Liver (tissue), 9 donors: ENCODE data around the gene BUB1. TPM values are rescaled to one million over a fixed set of nuclear protein-coding genes. Genes with fewer than 3 reads are reported as not detected.
"Not testable (repeated sequence)": the region's sequence is repeated elsewhere in the genome, so short reads cannot be mapped to it uniquely, and the experiment has no call there.

Source experiments
- DNase-seq: peaks from one replicate; pipeline ENCODE4 v3.0.0-alpha.2; 2017; ENCODE audit warnings: low spot score
- H3K27ac ChIP-seq, 2 donors: one replicate each; pipeline ENCODE4 v1.7.0; 2013; ENCODE audit warnings: inconsistent platforms in 2 of 2, low read length in 2 of 2, control low read depth in 1 of 2, low read depth in 1 of 2, mild to moderate bottlenecking in 1 of 2
- H3K27me3 ChIP-seq, 4 donors: one replicate each; pipeline versions ENCODE4 v1.6.1 to v1.7.0; 2013; ENCODE audit warnings: low read length in 3 of 4, inconsistent platforms in 1 of 4, mild to moderate bottlenecking in 1 of 4, moderate library complexity in 1 of 4; ENCODE audit not compliant: control insufficient read depth in 4 of 4, insufficient read depth in 4 of 4
- H3K36me3 ChIP-seq, 4 donors: one replicate each; pipeline versions ENCODE4 v1.6.1 to v1.7.0; 2013; ENCODE audit warnings: low read length in 3 of 4, mild to moderate bottlenecking in 3 of 4, low read depth in 1 of 4, moderate library complexity in 1 of 4; ENCODE audit not compliant: control insufficient read depth in 4 of 4, insufficient read depth in 3 of 4
- H3K4me1 ChIP-seq, 4 donors: one replicate each; pipeline versions ENCODE4 v1.6.1 to v1.7.0; 2013; ENCODE audit warnings: low read length in 3 of 4, mild to moderate bottlenecking in 3 of 4, moderate library complexity in 1 of 4; ENCODE audit not compliant: control insufficient read depth in 4 of 4, insufficient read depth in 4 of 4
- H3K4me3 ChIP-seq, 3 donors: one replicate each; pipeline versions ENCODE4 v1.6.1 to v1.7.0; 2013; ENCODE audit warnings: low read length in 3 of 3, control low read depth in 1 of 3, low read depth in 1 of 3, mild to moderate bottlenecking in 1 of 3
- H3K9ac ChIP-seq, 2 donors: one replicate each; pipeline ENCODE4 v1.7.0; 2013; ENCODE audit warnings: low read length in 2 of 2, mild to moderate bottlenecking in 2 of 2, moderate library complexity in 2 of 2, control low read depth in 1 of 2, low read depth in 1 of 2
- H3K9me3 ChIP-seq, 4 donors: one replicate each; pipeline versions ENCODE4 v1.6.1 to v1.7.0; 2013; ENCODE audit warnings: low read length in 3 of 4; ENCODE audit not compliant: control insufficient read depth in 4 of 4
- FOXA1 ChIP-seq: IDR thresholded peaks from 2 replicates; pipeline ENCODE4 v1.6.1; 2016; ENCODE audit warnings: antibody characterized with exemption
- FOXA2 ChIP-seq: IDR thresholded peaks from 2 replicates; pipeline ENCODE4 v1.6.1; 2016; ENCODE audit warnings: antibody characterized with exemption
- GABPA ChIP-seq, 2 donors: IDR thresholded peaks in 1 of 2; conservative IDR thresholded peaks in 1 of 2; 2 replicates each; pipeline ENCODE4 v1.6.1; 2016; ENCODE audit warnings: antibody characterized with exemption in 2 of 2, mild to moderate bottlenecking in 1 of 2, moderate library complexity in 1 of 2
- HNF4A ChIP-seq, 2 donors: conservative IDR thresholded peaks; 2 replicates each; pipeline ENCODE4 v1.6.1; 2016; ENCODE audit warnings: antibody characterized with exemption in 2 of 2, mild to moderate bottlenecking in 2 of 2
- HNF4G ChIP-seq: IDR thresholded peaks from 2 replicates; pipeline ENCODE4 v1.6.1; 2016; ENCODE audit warnings: antibody characterized with exemption
- NR2F2 ChIP-seq: IDR thresholded peaks from 2 replicates; pipeline ENCODE4 v1.6.1; 2016; ENCODE audit warnings: antibody characterized with exemption
- SP1 ChIP-seq: IDR thresholded peaks from 2 replicates; pipeline ENCODE4 v1.6.1; 2018; ENCODE audit warnings: antibody characterized with exemption, mild to moderate bottlenecking
- WGBS: extraction: QIAGEN DNeasy Blood & Tissue Kit; methylation state at CpG from one replicate; pipeline ENCODE4 v1.1.7; 2013; 5-methylcytosine and 5-hydroxymethylcytosine counted together
- polyA plus RNA-seq, 2 donors: library from polyadenylated mRNA; stranded (reverse) in 1 of 2; unstranded in 1 of 2; fragments of 200-250 nt in 1 of 2; fragments of >200 nt in 1 of 2; fragmentation: Nextera tagmentation in 1 of 2; extraction: Ambion mirVana in 1 of 2; gene quantifications; one replicate each; pipeline versions ENCODE4 v1.2.1 to v1.2.3, GENCODE V29; 2013 to 2015
- total RNA-seq, 2 donors: library from RNA; depleted of rRNA; stranded (reverse); fragments of >200 nt; gene quantifications; one replicate each; pipeline ENCODE4 v1.2.3, GENCODE V29; 2014
- TF ChIP-seq, protein P1 (sequence below): IDR thresholded peaks from 2 replicates; pipeline ENCODE4 v1.6.1; 2016; ENCODE audit warnings: antibody characterized with exemption, mild to moderate bottlenecking
- TF ChIP-seq, protein P2 (sequence below): IDR thresholded peaks from 2 replicates; pipeline ENCODE4 v1.6.1; 2016; ENCODE audit warnings: antibody characterized with exemption
- donor health status: healthy.
- donor health status: healthy.
- donor health status: healthy.
- donor health status: healthy.
- donor health status: healthy.

The BUB1 gene
- total and polyA plus RNA-seq, 4 donors: 0.08 to 46.1 (median 1.1) TPM

DNA sequence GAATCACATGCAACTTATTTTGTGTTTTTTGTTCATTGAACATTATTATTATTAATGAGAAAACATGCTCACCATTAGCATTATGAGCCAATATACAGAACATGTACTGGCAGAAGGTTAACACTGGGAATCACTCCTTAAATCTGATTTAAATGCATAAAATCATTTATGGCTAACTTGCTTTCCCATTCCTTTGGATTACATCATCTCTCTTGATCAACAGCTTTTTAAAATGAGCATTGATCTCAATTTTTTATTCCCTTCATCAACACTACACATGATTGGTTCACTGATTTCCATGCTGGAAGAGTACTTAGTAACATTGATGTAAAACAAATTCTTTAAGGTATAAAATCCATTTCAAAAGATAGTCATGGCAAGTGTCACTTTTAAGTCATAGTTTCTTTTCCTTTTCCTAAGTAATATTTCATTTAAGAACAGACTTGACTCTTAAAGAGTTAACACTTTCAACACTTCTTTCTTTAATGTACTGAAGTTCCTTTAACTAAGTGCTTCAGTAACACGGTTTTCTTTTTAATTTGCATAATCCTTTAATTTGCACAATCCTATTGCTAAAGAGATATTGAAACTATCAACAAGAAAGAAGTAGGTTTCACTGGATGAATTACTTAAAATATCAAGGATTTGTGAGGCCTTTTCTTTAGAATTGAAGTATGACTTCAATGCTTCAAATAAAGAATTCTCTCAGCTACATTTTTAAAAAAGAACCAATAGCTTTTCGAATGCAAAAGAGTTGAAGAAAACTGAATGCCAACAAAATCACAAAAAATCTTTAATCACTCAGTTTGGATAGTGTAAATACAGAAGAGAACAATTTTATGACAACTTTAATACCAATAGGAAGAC is 24.9 kb upstream of the BUB1 start:
- H3K4me3 ChIP-seq: no peak overlapping the region
- H3K36me3 ChIP-seq: no peaks in the 10 kb centered on the region
- H3K9me3 ChIP-seq: no peaks in the 10 kb centered on the region
- DNase-seq: no peak
- H3K9ac ChIP-seq: no peak overlapping the region
- H3K27me3 ChIP-seq: no peaks in the 10 kb centered on the region
- no peak overlapping the region for H3K27ac ChIP-seq
- 56% methylated on average over 2 of the region's 2 CpGs for WGBS
- H3K4me1 ChIP-seq: no peaks in the 10 kb centered on the region
- TF ChIP-seq HNF4G (no peak), HNF4A (conservative IDR thresholded peaks at IDR 0.05) (no peak), FOXA1 (no peak), SP1 (no peak), NR2F2 (no peak), GABPA (IDR thresholded peaks at IDR 0.05 in 1 of 2, conservative IDR thresholded peaks at IDR 0.05 in 1 of 2) (no peak), FOXA2 (no peak)
- TF ChIP-seq, protein P1, sequence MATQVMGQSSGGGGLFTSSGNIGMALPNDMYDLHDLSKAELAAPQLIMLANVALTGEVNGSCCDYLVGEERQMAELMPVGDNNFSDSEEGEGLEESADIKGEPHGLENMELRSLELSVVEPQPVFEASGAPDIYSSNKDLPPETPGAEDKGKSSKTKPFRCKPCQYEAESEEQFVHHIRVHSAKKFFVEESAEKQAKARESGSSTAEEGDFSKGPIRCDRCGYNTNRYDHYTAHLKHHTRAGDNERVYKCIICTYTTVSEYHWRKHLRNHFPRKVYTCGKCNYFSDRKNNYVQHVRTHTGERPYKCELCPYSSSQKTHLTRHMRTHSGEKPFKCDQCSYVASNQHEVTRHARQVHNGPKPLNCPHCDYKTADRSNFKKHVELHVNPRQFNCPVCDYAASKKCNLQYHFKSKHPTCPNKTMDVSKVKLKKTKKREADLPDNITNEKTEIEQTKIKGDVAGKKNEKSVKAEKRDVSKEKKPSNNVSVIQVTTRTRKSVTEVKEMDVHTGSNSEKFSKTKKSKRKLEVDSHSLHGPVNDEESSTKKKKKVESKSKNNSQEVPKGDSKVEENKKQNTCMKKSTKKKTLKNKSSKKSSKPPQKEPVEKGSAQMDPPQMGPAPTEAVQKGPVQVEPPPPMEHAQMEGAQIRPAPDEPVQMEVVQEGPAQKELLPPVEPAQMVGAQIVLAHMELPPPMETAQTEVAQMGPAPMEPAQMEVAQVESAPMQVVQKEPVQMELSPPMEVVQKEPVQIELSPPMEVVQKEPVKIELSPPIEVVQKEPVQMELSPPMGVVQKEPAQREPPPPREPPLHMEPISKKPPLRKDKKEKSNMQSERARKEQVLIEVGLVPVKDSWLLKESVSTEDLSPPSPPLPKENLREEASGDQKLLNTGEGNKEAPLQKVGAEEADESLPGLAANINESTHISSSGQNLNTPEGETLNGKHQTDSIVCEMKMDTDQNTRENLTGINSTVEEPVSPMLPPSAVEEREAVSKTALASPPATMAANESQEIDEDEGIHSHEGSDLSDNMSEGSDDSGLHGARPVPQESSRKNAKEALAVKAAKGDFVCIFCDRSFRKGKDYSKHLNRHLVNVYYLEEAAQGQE: no peak
- TF ChIP-seq, protein P2, sequence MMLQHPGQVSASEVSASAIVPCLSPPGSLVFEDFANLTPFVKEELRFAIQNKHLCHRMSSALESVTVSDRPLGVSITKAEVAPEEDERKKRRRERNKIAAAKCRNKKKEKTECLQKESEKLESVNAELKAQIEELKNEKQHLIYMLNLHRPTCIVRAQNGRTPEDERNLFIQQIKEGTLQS: no peak

DNA sequence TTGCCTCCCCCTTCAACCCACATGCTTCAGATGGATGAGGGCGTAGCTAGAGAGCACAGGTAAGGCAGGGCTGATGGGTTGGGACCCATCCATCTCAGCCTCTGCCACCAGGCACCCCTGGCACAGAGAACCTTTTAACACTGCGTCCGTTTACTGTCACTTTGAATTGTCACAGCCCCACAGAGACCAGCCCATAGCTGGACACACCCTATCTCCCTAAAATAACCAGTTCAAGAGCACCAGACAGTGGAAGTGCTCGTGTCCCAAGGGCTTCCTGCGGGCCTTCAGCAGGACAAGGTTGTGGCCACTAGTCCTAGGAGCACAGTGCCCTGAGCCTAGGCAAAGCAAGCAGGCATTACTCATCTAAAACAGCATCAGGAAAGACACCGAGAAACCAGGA is 20.4 kb upstream of the BUB1 start:
- not testable (repeated sequence) for H3K4me1 ChIP-seq, H3K4me3 ChIP-seq, H3K27ac ChIP-seq, H3K27me3 ChIP-seq, H3K9me3 ChIP-seq, H3K36me3 ChIP-seq, DNase-seq, H3K9ac ChIP-seq
- no CpG with 5 or more reads among the region's 6 CpGs for WGBS

DNA sequence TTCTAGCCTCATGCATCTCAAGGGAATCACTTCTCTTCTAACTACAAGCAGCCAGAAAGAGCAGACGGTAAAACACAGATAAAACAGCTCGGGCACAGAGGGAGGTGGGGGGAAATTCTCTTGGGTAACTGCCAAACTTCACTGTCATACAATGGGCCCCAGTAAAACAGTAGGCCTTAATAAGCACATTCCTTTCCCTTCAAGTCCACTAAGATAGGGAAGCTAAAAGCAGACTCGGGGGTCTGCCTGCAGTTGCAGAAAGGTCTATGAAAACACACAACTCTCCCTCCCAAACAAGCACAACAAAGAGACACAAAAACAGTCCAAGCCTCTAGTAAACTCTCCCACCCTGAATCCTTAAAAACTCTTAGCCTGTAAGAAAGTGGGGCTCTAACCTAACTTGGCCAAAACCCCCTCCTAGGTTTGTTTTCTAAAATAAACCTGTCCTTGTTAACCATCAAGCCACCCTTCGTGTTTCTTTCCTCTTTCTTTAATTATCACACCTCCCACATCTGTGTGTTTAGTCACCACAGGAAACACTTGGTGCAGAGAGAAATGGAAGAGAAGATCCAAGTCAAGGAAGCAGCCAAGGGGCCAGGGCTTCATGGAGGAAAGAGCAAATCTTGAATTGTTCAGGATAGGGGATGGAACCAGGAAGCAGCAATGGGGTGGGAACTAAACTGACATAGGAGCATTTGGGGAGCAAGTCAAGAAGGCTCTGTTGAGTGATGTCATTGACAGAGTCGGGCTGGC is 17.5 kb upstream of the BUB1 start:
- 64% methylated on average over 5 of the region's 5 CpGs for WGBS
- H3K27me3 ChIP-seq, H3K4me3 ChIP-seq, H3K9me3 ChIP-seq, H3K27ac ChIP-seq, H3K9ac ChIP-seq, H3K4me1 ChIP-seq, H3K36me3 ChIP-seq, DNase-seq: not testable (repeated sequence)
